H1 (cell line): ENCODE measurements around the gene WWC2. TPM values are rescaled to one million over a fixed set of nuclear protein-coding genes. Genes with fewer than 3 reads are reported as not detected.

Source experiments
- EGR1 ChIP-seq: IDR thresholded peaks from 2 replicates; pipeline ENCODE4 v1.6.1; 2011; ENCODE audit warnings: low read depth, low read length, borderline replicate concordance
- EZH2 ChIP-seq: fragments of 200-600 bp; sonication (generic); IDR thresholded peaks from 2 replicates; pipeline ENCODE4 v1.7.1; 2012; ENCODE audit warnings: low read depth, mild to moderate bottlenecking, moderate library complexity, low read length, inconsistent platforms; ENCODE audit not compliant: severe bottlenecking
- JUND ChIP-seq: IDR thresholded peaks from 2 replicates; pipeline ENCODE4 v1.6.1; 2011; ENCODE audit warnings: mild to moderate bottlenecking, improper control_type of control experiment, low read length
- KDM4A ChIP-seq: IDR thresholded peaks from one replicate; pipeline ENCODE4 v1.7.1; 2012; ENCODE audit warnings: low read depth, mild to moderate bottlenecking, moderate library complexity, low read length, inconsistent platforms; ENCODE audit not compliant: severe bottlenecking
- PHF8 ChIP-seq: fragments of 200-600 bp; sonication (generic); conservative IDR thresholded peaks from 2 replicates; pipeline ENCODE4 v1.7.1; 2012; ENCODE audit warnings: low read depth, mild to moderate bottlenecking, inconsistent platforms, low read length, moderate library complexity
- TAF7 ChIP-seq: optimal IDR thresholded peaks from 2 replicates; pipeline ENCODE3; 2011; ENCODE audit warnings: low read depth, mild to moderate bottlenecking, inconsistent platforms, low read length, moderate library complexity, borderline replicate concordance
- TEAD4 ChIP-seq: IDR thresholded peaks from 2 replicates; pipeline ENCODE4 v1.6.1; 2012; ENCODE audit warnings: low read depth, low read length, inconsistent platforms, mixed read lengths
- polyA plus RNA-seq, 7 experiments: library from polyadenylated mRNA; depleted of rRNA in 3 of 7; stranded (reverse) in 5 of 7; unstranded in 2 of 7; fragments of >200 nt in 5 of 7; fragments of 200-250 nt in 2 of 7; gene quantifications; 1 replicate in 5 of 7; 2 replicates in 1 of 7; 4 replicates in 1 of 7; pipeline versions ENCODE4 v1.2.1 to v1.2.3, GENCODE V29; 2011 to 2013; ENCODE audit warnings: missing spikeins in 2 of 7, mixed read lengths in 2 of 7
- total RNA-seq: library from RNA; stranded (reverse); fragmentation: NEBNext Ultra II Directional; extraction: Animal tissue kit (Norgen Biotek cat#: 25700); gene quantifications from 2 replicates; pipeline ENCODE4 v1.2.1, GENCODE V29; 2021
- TF ChIP-seq, protein P1 (sequence below): fragments of 300-600 bp; sonication (generic); IDR thresholded peaks from 2 replicates; pipeline ENCODE4 v1.7.1; 2012; ENCODE audit warnings: low read length, moderate library complexity, mild to moderate bottlenecking, inconsistent platforms; ENCODE audit not compliant: insufficient replicate concordance
- TF ChIP-seq, protein P2 (sequence below): IDR thresholded peaks from 2 replicates; pipeline ENCODE4 v1.6.1; 2012; ENCODE audit warnings: inconsistent platforms
- TF ChIP-seq, protein P3 (sequence below): IDR thresholded peaks from 2 replicates; pipeline ENCODE4 v1.6.1; 2011; ENCODE audit warnings: low read length, improper control_type of control experiment

The WWC2 gene
- total and polyA plus RNA-seq, 2 of the 8 experiments (the other 6 are each of a cell fraction or from before 2014, with no cell fraction given), result 17.6 to 135 TPM

DNA sequence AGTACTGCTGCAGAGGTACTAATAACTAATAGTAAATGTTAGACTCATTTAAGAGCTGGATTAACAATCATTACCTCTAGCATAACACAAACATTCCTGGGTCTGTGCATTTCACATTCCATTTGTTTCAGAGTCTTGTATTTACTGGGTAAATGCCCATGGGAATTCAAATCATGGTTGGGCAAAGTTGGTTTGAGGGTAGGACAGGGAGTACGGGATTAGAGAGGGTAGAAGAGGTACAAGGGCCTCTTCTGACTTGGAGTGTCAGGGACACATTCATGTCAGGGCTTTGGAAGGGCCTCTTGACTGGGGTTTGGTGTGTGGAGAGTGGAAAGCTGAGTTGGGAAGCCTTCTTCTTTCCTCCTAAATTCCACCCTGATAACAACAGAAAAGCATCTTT lies 65.9 kb downstream of the WWC2 start (continued):
- TF ChIP-seq, protein P1, sequence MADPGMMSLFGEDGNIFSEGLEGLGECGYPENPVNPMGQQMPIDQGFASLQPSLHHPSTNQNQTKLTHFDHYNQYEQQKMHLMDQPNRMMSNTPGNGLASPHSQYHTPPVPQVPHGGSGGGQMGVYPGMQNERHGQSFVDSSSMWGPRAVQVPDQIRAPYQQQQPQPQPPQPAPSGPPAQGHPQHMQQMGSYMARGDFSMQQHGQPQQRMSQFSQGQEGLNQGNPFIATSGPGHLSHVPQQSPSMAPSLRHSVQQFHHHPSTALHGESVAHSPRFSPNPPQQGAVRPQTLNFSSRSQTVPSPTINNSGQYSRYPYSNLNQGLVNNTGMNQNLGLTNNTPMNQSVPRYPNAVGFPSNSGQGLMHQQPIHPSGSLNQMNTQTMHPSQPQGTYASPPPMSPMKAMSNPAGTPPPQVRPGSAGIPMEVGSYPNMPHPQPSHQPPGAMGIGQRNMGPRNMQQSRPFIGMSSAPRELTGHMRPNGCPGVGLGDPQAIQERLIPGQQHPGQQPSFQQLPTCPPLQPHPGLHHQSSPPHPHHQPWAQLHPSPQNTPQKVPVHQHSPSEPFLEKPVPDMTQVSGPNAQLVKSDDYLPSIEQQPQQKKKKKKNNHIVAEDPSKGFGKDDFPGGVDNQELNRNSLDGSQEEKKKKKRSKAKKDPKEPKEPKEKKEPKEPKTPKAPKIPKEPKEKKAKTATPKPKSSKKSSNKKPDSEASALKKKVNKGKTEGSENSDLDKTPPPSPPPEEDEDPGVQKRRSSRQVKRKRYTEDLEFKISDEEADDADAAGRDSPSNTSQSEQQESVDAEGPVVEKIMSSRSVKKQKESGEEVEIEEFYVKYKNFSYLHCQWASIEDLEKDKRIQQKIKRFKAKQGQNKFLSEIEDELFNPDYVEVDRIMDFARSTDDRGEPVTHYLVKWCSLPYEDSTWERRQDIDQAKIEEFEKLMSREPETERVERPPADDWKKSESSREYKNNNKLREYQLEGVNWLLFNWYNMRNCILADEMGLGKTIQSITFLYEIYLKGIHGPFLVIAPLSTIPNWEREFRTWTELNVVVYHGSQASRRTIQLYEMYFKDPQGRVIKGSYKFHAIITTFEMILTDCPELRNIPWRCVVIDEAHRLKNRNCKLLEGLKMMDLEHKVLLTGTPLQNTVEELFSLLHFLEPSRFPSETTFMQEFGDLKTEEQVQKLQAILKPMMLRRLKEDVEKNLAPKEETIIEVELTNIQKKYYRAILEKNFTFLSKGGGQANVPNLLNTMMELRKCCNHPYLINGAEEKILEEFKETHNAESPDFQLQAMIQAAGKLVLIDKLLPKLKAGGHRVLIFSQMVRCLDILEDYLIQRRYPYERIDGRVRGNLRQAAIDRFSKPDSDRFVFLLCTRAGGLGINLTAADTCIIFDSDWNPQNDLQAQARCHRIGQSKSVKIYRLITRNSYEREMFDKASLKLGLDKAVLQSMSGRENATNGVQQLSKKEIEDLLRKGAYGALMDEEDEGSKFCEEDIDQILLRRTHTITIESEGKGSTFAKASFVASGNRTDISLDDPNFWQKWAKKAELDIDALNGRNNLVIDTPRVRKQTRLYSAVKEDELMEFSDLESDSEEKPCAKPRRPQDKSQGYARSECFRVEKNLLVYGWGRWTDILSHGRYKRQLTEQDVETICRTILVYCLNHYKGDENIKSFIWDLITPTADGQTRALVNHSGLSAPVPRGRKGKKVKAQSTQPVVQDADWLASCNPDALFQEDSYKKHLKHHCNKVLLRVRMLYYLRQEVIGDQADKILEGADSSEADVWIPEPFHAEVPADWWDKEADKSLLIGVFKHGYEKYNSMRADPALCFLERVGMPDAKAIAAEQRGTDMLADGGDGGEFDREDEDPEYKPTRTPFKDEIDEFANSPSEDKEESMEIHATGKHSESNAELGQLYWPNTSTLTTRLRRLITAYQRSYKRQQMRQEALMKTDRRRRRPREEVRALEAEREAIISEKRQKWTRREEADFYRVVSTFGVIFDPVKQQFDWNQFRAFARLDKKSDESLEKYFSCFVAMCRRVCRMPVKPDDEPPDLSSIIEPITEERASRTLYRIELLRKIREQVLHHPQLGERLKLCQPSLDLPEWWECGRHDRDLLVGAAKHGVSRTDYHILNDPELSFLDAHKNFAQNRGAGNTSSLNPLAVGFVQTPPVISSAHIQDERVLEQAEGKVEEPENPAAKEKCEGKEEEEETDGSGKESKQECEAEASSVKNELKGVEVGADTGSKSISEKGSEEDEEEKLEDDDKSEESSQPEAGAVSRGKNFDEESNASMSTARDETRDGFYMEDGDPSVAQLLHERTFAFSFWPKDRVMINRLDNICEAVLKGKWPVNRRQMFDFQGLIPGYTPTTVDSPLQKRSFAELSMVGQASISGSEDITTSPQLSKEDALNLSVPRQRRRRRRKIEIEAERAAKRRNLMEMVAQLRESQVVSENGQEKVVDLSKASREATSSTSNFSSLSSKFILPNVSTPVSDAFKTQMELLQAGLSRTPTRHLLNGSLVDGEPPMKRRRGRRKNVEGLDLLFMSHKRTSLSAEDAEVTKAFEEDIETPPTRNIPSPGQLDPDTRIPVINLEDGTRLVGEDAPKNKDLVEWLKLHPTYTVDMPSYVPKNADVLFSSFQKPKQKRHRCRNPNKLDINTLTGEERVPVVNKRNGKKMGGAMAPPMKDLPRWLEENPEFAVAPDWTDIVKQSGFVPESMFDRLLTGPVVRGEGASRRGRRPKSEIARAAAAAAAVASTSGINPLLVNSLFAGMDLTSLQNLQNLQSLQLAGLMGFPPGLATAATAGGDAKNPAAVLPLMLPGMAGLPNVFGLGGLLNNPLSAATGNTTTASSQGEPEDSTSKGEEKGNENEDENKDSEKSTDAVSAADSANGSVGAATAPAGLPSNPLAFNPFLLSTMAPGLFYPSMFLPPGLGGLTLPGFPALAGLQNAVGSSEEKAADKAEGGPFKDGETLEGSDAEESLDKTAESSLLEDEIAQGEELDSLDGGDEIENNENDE, result no peak
- TF ChIP-seq EZH2 (no peak), PHF8 (no peak), TAF7 (no peak), EGR1 (no peak), TEAD4 (no peak), JUND (no peak), KDM4A (no peak)
- TF ChIP-seq, protein P2, sequence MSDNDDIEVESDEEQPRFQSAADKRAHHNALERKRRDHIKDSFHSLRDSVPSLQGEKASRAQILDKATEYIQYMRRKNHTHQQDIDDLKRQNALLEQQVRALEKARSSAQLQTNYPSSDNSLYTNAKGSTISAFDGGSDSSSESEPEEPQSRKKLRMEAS, result no peak
- TF ChIP-seq, protein P3, sequence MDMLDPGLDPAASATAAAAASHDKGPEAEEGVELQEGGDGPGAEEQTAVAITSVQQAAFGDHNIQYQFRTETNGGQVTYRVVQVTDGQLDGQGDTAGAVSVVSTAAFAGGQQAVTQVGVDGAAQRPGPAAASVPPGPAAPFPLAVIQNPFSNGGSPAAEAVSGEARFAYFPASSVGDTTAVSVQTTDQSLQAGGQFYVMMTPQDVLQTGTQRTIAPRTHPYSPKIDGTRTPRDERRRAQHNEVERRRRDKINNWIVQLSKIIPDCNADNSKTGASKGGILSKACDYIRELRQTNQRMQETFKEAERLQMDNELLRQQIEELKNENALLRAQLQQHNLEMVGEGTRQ, result no peak
